NCI-H1105 (cell line): ENCODE measurements around the gene NEU2.

Source experiments
- DNase-seq: peaks from one replicate; lab custom pipeline; 2025; lab: John Stamatoyannopoulos, UW

NEU2 gene

DNA sequence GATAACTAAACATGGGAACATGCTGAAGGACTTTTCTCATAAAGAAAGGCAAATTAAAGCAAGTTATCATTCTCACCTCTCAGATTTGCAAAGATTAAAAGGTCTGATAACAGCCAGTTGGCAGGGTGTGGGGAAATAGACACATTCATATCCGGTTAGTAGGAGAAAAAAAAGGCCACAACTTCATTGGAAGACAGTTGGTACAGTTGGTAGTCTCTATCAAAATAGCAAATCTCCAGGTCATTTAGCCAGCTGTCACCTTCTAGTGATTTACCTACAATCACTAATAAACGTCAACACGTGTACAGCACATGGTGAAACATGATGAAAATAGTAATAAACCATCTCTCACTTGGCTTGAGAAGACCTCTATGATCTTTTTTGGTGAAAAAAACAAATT, 44.3 kb downstream of the NEU2 start:
- DNase-seq, result no peak

DNA sequence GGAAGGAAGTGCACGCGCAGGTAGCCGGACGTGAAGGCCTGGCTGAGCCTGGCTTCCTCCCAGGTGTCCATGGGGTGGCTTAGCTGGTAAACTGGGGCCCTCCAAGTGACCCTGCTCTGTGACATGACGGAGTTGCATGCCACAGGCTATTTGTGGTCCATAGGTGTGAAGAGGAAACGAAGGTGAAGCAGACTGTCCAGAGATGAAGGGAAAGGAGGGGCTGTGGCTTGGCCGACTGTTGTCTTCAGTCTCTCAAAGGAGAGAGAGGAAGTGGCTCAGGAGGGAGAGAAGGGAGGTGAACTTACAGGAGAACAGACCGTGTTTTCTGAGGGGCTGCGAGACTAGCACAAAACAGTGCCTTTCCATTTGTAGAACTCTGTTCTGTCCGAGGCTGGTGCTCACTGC, 47.0 kb downstream of the NEU2 start:
- DNase-seq, result no peak

GRCh38 chr2:233079953-233080835, 47.7 kb downstream of the NEU2 start:
- no peak for DNase-seq

DNA sequence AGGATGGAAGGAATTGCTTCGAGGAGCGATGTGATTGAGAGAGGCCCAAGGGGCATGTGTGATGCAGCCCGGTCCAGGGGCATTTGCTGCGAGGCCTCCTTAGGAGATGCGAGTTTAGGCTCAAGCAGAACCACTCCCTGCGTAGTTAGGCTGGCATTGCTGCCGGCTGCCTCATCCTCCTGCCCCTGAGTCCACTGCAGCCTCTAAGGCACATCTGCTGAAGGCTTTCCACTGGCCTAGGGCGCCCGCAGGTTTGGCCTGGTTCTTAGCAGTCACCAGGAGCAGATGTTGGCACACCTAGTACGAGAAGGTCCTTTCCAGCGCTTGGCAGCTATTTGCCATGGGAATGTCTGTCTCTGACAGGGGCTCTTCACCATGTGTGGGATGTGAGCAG, 48.4 kb downstream of the NEU2 start:
- no peak for DNase-seq

GRCh38 chr2:233081232-233081730, 48.8 kb downstream of the NEU2 start:
- DNase-seq, result no peak

- DNase-seq, result no peak
Observed at GRCh38 chr2:233081731-233082221, 49.3 kb downstream of the NEU2 start.

- no peak for DNase-seq
Observed at GRCh38 chr2:233082222-233082930, 49.9 kb downstream of the NEU2 start.

GRCh38 chr2:233082931-233083755, 50.7 kb downstream of the NEU2 start:
- DNase-seq, result no peak

- DNase-seq, result no peak
Observed at GRCh38 chr2:233083782-233084181, 51.3 kb downstream of the NEU2 start.

DNA sequence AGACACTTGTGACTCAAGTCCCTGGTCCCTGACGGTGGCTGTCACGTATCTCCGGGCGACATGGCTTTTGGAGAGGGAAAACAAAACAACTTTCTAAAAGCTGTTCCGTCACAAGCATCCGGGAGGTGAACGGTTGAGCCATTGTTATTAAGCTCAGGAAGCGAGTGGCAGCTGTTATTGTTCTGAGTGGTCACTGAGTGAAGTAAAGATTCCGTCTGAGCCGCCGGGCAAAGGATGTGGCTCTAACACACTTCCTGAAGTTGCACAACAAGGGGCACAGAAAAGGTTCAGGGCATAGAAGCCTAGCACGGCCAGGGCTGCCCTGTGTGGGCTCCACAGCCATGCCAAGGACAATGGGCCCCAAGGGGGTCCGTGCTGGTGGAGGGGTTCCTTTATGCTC, 52.0 kb downstream of the NEU2 start:
- DNase-seq, result no peak
